GM23338 (cell line): ENCODE results near the gene SPACA5. TPM values are rescaled to one million over a fixed set of nuclear protein-coding genes. Genes with fewer than 3 reads are reported as not detected.
"Not testable (repeated sequence)": the region's sequence is repeated elsewhere in the genome, so short reads cannot be mapped to it uniquely, and the experiment has no call there.

Source experiments
- ATAC-seq: fragments of 200-7000 bp; cut with Tn5 transposase; 3 replicates; pipeline ENCODE4 v1.9.1; 2020
- DNase-seq: peaks from one replicate; pipeline ENCODE4 v3.0.0-alpha.2; 2015; ENCODE audit warnings: low spot score
- H2AFZ ChIP-seq: fragments of 200-600 bp; sonication (generic); 2 replicates; pipeline ENCODE4 v1.8.0; 2016; ENCODE audit warnings: antibody characterized with exemption, mild to moderate bottlenecking, moderate library complexity
- H3F3A ChIP-seq: fragments of 200-600 bp; sonication (generic); replicated peaks from 2 replicates; pipeline ENCODE4 v1.8.0; 2017; ENCODE audit warnings: antibody characterized with exemption, mixed run types, low read depth
- H3K27ac ChIP-seq: fragments of 200-600 bp; sonication (generic); 2 replicates; pipeline ENCODE4 v1.6.1; 2016; ENCODE audit warnings: low read depth
- H3K27me3 ChIP-seq: fragments of 200-600 bp; sonication (generic); 2 replicates; pipeline ENCODE4 v1.8.0; 2016; ENCODE audit warnings: mild to moderate bottlenecking, mixed run types, moderate library complexity; ENCODE audit not compliant: insufficient read depth
- H3K36me3 ChIP-seq: fragments of 200-600 bp; sonication (generic); 2 replicates; pipeline ENCODE4 v1.8.0; 2016; ENCODE audit warnings: mild to moderate bottlenecking; ENCODE audit not compliant: insufficient read depth
- H3K4me1 ChIP-seq: fragments of 200-600 bp; sonication (generic); 2 replicates; pipeline ENCODE4 v1.8.0; 2016; ENCODE audit warnings: mild to moderate bottlenecking, moderate library complexity; ENCODE audit not compliant: insufficient read depth
- H3K4me2 ChIP-seq: fragments of 200-600 bp; sonication (generic); 2 replicates; pipeline ENCODE4 v1.7.1; 2017; ENCODE audit warnings: mixed run types
- H3K4me3 ChIP-seq: fragments of 200-600 bp; sonication (generic); 2 replicates; pipeline ENCODE4 v1.6.1; 2016; ENCODE audit warnings: mixed run types
- H3K79me2 ChIP-seq: fragments of 200-600 bp; sonication (generic); replicated peaks from 2 replicates; pipeline ENCODE4 v1.8.0; 2017; ENCODE audit warnings: mild to moderate bottlenecking; ENCODE audit not compliant: insufficient read depth
- H3K9me2 ChIP-seq: fragments of 200-600 bp; sonication (generic); 2 replicates; pipeline ENCODE4 v1.8.0; 2017; ENCODE audit not compliant: insufficient read depth
- H4K20me1 ChIP-seq: fragments of 200-600 bp; sonication (generic); replicated peaks from 2 replicates; pipeline ENCODE4 v1.8.0; 2017; ENCODE audit warnings: mild to moderate bottlenecking; ENCODE audit not compliant: insufficient read depth
- H3K27ac Mint-ChIP-seq: 2 replicates; pipeline ENCODE4 v1.8.0; 2020; ENCODE audit warnings: inconsistent platforms, mild to moderate bottlenecking, moderate library complexity, mixed read lengths
- H3K27me3 Mint-ChIP-seq: 3 replicates; pipeline ENCODE4 v1.8.0; 2022; ENCODE audit warnings: low read depth, mild to moderate bottlenecking, moderate library complexity, mixed read lengths, inconsistent platforms; ENCODE audit not compliant: insufficient read depth, poor library complexity
- H3K36me3 Mint-ChIP-seq: 3 replicates; pipeline ENCODE4 v1.8.0; 2021; ENCODE audit warnings: low read depth, mild to moderate bottlenecking, inconsistent platforms, moderate library complexity, mixed read lengths
- H3K4me1 Mint-ChIP-seq: 3 replicates; pipeline ENCODE4 v1.8.0; 2020; ENCODE audit warnings: mild to moderate bottlenecking, inconsistent platforms, mixed read lengths
- H3K4me3 Mint-ChIP-seq: 3 replicates; pipeline ENCODE4 v1.8.0; 2021; ENCODE audit warnings: moderate library complexity, mild to moderate bottlenecking, inconsistent platforms, mixed read lengths
- H3K9me3 Mint-ChIP-seq: 3 replicates; pipeline ENCODE4 v1.8.0; 2020; ENCODE audit warnings: moderate library complexity, mild to moderate bottlenecking, inconsistent platforms, mixed read lengths
- CREB1 ChIP-seq: fragments of 250-450 bp; sonication (Bioruptor Pico); IDR thresholded peaks from 2 replicates; pipeline ENCODE4 v1.5.0; 2020; ENCODE audit warnings: low read depth, mild to moderate bottlenecking, moderate library complexity
- EZH2 ChIP-seq: fragments of 200-600 bp; sonication (generic); IDR thresholded peaks from one replicate; pipeline ENCODE4 v1.8.0; 2017; ENCODE audit warnings: antibody characterized with exemption, mild to moderate bottlenecking, low read depth; ENCODE audit not compliant: unreplicated experiment
- JUNB ChIP-seq: IDR thresholded peaks from one replicate; pipeline ENCODE4 v1.6.1; 2016; ENCODE audit warnings: antibody characterized with exemption; ENCODE audit not compliant: unreplicated experiment
- NANOG ChIP-seq: IDR thresholded peaks from 2 replicates; pipeline ENCODE4 v1.6.1; 2016; ENCODE audit warnings: antibody characterized with exemption, borderline replicate concordance
- POLR2AphosphoS5 ChIP-seq: IDR thresholded peaks from 2 replicates; pipeline ENCODE4 v1.6.1; 2016; ENCODE audit warnings: antibody characterized with exemption, low read depth
- ZNF114 ChIP-seq: fragments of 250-450 bp; sonication (Bioruptor Pico); IDR thresholded peaks from 2 replicates; pipeline ENCODE4 v1.5.0; 2020; ENCODE audit warnings: mild to moderate bottlenecking, moderate library complexity
- polyA plus RNA-seq: library from polyadenylated mRNA; unstranded; fragments of >200 nt; fragmentation: Nextera tagmentation; extraction: Ambion mirVana; gene quantifications from 2 replicates; pipeline ENCODE4 v1.2.1, GENCODE V29; 2016
- total RNA-seq: library from RNA; depleted of rRNA; stranded (reverse); fragments of >200 nt; shearing (Covaris generic); gene quantifications from 2 replicates; pipeline ENCODE4 v1.2.3, GENCODE V29; 2014
- TF ChIP-seq, protein P1 (sequence below): IDR thresholded peaks from 2 replicates; pipeline ENCODE4 v1.6.1; 2016; ENCODE audit warnings: antibody characterized with exemption
- TF ChIP-seq, protein P2 (sequence below): IDR thresholded peaks from one replicate; pipeline ENCODE4 v1.6.1; 2018; ENCODE audit warnings: antibody characterized with exemption; ENCODE audit not compliant: unreplicated experiment

Gene SPACA5
- total and polyA plus RNA-seq, 2 experiments from 2014 or later = not detected

DNA sequence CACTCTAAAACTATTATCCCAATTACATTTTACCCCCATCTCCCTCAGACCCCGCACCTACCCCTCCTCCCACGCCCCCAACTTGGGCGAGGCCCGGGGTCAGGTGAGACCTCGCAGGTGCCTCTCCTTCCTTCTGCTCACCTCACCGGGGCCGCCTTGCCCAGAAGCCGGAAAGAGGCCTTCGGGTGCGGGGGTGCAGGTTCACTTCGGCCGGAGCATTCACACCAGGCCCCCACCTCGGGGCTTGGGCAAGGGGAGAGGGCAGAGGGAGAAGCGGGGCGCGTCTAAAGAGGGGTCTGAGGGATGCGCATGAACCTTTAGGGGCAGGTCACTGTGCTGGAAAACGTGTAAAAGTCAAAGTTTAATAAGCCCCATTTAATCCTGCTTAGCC, 3.4 kb upstream of the SPACA5 start (continued):
- TF ChIP-seq, protein P1, sequence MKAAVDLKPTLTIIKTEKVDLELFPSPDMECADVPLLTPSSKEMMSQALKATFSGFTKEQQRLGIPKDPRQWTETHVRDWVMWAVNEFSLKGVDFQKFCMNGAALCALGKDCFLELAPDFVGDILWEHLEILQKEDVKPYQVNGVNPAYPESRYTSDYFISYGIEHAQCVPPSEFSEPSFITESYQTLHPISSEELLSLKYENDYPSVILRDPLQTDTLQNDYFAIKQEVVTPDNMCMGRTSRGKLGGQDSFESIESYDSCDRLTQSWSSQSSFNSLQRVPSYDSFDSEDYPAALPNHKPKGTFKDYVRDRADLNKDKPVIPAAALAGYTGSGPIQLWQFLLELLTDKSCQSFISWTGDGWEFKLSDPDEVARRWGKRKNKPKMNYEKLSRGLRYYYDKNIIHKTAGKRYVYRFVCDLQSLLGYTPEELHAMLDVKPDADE = no peak
- TF ChIP-seq ZNF114 (CRISPR knock-in tag) = no peak
- TF ChIP-seq NANOG = no peak
- TF ChIP-seq POLR2AphosphoS5 = no peak
- no peak for TF ChIP-seq EZH2

DNA sequence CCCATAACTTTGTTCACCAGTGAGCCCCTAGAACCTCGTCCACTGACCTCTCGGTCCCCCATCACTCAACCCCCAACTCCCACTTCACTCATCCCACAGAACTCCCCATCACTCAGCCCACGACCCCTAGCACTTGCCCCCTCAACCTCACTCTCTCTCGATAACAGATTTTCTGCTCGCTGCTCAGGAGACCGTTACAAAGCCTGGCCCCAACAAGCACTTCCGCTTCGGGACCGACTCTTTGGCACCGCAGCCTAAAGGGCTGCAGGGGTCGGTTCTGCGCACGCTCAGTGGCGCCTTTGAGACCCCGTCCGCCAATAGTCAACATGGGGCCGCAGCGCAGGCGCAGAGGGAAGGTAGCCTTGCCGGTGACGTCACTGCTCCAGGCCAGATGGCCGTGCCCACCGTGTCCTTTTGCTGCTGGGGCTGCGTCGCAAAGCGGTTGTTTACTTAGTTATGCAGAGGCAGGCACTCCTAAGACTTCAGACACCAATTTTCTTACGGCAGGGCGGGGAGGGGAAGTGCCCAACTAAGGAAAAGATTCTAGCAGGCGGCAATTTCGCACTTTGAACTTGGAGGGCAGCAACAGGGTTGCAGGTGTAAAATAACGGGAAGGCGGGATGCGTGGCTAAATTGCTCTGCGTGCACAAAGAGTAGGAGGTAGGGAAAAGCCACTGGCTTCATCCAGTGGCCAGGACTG, 2.9 kb upstream of the SPACA5 start, which contains the start of gene ZNF182:
ZNF182 (minus strand) TSS at position 232 of the 700 bp plus-strand sequence. CDS start 1,380 bp downstream, outside the sequence.
- H3K27ac Mint-ChIP-seq = peak within 1 kb of the TSS; percentile 98
- H3F3A ChIP-seq = no peaks in the 10 kb centered on the region
- H3K4me3 Mint-ChIP-seq = peak within 1 kb of the TSS; percentile 99
- H4K20me1 ChIP-seq = no peaks in the 10 kb centered on the region
- H3K79me2 ChIP-seq = peaks cover 23% of the 10 kb centered on the region
- no peaks in the 10 kb centered on the region for H3K9me3 Mint-ChIP-seq
- peaks cover 8% of the 10 kb centered on the region; the same call in 2 of the 3 replicates for H3K36me3 Mint-ChIP-seq
- peak within 1 kb of the TSS; percentile 78 for H3K4me2 ChIP-seq
- no peaks in the 10 kb centered on the region for H3K27me3 ChIP-seq
- H3K27ac ChIP-seq = no peak within 1 kb of the TSS
- TF ChIP-seq, protein P2, sequence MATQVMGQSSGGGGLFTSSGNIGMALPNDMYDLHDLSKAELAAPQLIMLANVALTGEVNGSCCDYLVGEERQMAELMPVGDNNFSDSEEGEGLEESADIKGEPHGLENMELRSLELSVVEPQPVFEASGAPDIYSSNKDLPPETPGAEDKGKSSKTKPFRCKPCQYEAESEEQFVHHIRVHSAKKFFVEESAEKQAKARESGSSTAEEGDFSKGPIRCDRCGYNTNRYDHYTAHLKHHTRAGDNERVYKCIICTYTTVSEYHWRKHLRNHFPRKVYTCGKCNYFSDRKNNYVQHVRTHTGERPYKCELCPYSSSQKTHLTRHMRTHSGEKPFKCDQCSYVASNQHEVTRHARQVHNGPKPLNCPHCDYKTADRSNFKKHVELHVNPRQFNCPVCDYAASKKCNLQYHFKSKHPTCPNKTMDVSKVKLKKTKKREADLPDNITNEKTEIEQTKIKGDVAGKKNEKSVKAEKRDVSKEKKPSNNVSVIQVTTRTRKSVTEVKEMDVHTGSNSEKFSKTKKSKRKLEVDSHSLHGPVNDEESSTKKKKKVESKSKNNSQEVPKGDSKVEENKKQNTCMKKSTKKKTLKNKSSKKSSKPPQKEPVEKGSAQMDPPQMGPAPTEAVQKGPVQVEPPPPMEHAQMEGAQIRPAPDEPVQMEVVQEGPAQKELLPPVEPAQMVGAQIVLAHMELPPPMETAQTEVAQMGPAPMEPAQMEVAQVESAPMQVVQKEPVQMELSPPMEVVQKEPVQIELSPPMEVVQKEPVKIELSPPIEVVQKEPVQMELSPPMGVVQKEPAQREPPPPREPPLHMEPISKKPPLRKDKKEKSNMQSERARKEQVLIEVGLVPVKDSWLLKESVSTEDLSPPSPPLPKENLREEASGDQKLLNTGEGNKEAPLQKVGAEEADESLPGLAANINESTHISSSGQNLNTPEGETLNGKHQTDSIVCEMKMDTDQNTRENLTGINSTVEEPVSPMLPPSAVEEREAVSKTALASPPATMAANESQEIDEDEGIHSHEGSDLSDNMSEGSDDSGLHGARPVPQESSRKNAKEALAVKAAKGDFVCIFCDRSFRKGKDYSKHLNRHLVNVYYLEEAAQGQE = no peak
- TF ChIP-seq POLR2AphosphoS5 (peak; percentile 63), CREB1 (CRISPR knock-in tag) (peak; percentile 96), JUNB (no peak)
- H3K4me1 ChIP-seq = no peaks in the 10 kb centered on the region
- peak within 1 kb of the TSS; percentile 73 for H3K4me3 ChIP-seq
- DNase-seq (peak; percentile 93), ATAC-seq (peak; percentile 99)
- H3K4me1 Mint-ChIP-seq = peaks cover 3% of the 10 kb centered on the region; the same call in 1 of the 3 replicates
- no peaks in the 10 kb centered on the region for H3K9me2 ChIP-seq
- 0 out of 2 replicates have a peak within 1 kb of the TSS, but pooled peaks have one; percentile 32 for H2AFZ ChIP-seq
- no peaks in the 10 kb centered on the region for H3K36me3 ChIP-seq
- no peaks in the 10 kb centered on the region for H3K27me3 Mint-ChIP-seq

DNA sequence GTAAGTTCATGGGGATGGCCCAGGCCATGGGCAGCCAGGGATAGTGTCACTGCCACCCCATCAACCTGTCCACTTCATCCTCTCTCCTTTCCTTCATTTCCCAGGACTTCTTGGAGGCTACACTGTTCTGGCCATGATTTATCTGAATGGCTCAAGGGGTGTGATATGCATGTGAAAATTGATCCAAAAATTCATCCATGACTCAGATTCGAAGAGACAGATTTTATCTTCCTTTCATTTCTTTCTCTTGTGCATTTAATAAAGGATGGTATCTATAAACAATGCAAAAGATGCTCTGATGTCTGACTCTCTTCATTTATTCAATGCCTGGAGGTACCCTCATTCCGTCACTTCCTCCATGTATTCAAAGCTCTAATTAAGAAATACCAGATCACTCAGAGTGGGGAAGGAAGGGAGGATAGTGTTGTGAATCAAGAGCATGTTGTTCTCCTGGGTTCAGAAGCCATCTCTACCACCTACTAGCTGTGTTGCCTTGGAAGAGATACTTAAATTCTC, 2.7 kb downstream of the SPACA5 start:
- H3K36me3 ChIP-seq, H3K4me3 Mint-ChIP-seq, H3K4me1 ChIP-seq, H3K4me3 ChIP-seq, ATAC-seq, H3K9me2 ChIP-seq, H3K9me3 Mint-ChIP-seq, H3K27ac ChIP-seq, H3K27me3 Mint-ChIP-seq, H3K4me2 ChIP-seq, H4K20me1 ChIP-seq, H3K36me3 Mint-ChIP-seq, H3K79me2 ChIP-seq, H3F3A ChIP-seq, DNase-seq, H3K27ac Mint-ChIP-seq, H3K27me3 ChIP-seq, H2AFZ ChIP-seq, H3K4me1 Mint-ChIP-seq: not testable (repeated sequence)

DNA sequence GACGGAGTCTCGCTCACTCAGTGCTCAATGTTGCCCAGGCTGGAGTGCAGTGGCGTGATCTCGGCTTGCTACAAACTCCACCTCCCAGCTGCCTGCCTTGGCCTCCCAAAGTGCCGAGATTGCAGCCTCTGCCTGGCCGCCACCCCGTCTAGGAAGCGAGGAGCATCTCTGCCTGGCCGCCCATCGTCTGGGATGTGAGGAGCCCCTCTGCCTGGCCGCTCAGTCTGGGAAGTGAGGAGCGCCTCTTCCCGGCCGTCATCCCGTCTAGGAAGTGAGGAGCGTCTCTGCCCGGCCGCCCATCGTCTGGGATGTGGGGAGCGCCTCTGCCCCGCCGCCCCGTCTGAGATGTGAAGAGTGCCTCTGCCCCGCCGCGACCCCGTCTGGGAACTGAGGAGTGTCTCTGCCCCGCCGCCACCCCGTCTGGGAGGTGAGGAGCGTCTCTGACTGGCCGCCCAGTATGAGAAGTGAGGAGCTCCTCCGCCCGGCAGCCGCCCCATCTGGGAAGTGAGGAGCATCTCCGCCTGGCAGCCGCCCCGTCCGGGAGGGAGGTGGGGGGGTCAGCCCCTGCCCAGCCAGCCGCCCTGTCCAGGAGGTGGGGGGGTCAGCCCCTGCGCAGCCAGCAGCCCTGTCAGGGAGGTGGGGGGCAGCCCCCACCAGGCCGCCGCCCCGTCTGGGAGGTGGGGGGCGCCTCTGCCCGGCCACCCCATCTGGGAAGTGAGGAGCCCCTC, 10.0 kb downstream of the SPACA5 start:
- H3K36me3 Mint-ChIP-seq, H3K27me3 Mint-ChIP-seq, H3K4me3 ChIP-seq, H3K79me2 ChIP-seq, H3K4me1 Mint-ChIP-seq, H3K4me2 ChIP-seq, H3K4me1 ChIP-seq, H3K27ac Mint-ChIP-seq, H3K4me3 Mint-ChIP-seq, H4K20me1 ChIP-seq, H3K27me3 ChIP-seq, H3K9me2 ChIP-seq, H3F3A ChIP-seq, H3K27ac ChIP-seq, H2AFZ ChIP-seq, ATAC-seq, DNase-seq, H3K9me3 Mint-ChIP-seq, H3K36me3 ChIP-seq: not testable (repeated sequence)
